HepG2 (cell line): Measurements from ENCODE around the gene LGALS4. TPM values are rescaled to one million over a fixed set of nuclear protein-coding genes. Genes with fewer than 3 reads are reported as not detected.
A peak's percentile ranks its signal among the peaks of the same experiment; 100 is the strongest.

Experiments used
- ATAC-seq: fragments of 200-7000 bp; cut with Tn5 transposase; 3 replicates; pipeline ENCODE4 v1.9.1; 2020; ENCODE audit warnings: mild to moderate bottlenecking, moderate library complexity
- BruUV-seq: library from RNA; stranded (reverse); fragments of 400-500 nt; replicated peaks from 2 replicates; lab custom pipeline; 2021; lab: Mats Ljungman, UMichigan
- CTCF ChIA-PET: fragments of 300-600 bp; formaldehyde crosslinking; extraction: SDS; loops from one replicate; lab custom pipeline; 2021; ENCODE audit warnings: low total read pairs, inconsistent platforms, low intra/inter-chr PET ratio; lab: Yijun Ruan, JAX
- POLR2A ChIA-PET: fragments of 350-600 bp; sonication (Branson Sonifier 250); formaldehyde crosslinking; loops from one replicate; lab custom pipeline; 2020; ENCODE audit warnings: antibody characterized with exemption, inconsistent platforms; lab: Yijun Ruan, JAX
- DNase-seq: peaks from one replicate; pipeline ENCODE4 v3.0.0-alpha.2; 2015; ENCODE audit warnings: low spot score
- FAIRE-seq: peaks from 3 replicates; lab custom pipeline; 2011; peaks lifted over from hg19 to GRCh38; lab: Jason Lieb, UNC
- H2AFZ ChIP-seq: one replicate; pipeline ENCODE4 v1.6.1; 2011; ENCODE audit warnings: low read length, inconsistent platforms
- H3K27ac ChIP-seq: fragments of 300-600 bp; 3 replicates; pipeline ENCODE4 v1.8.0; 2011; ENCODE audit warnings: mixed run types, mild to moderate bottlenecking, mixed read lengths, low read length, inconsistent platforms; ENCODE audit not compliant: insufficient read depth; ENCODE audit errors: extremely low read length
- H3K27me3 ChIP-seq, 2 experiments: fragments of 200-600 bp in 1 of 2; 2 replicates in 1 of 2; 3 replicates in 1 of 2; pipeline versions ENCODE4 v1.6.0 to v1.8.0; 2011; ENCODE audit warnings: low read length in 2 of 2, mild to moderate bottlenecking in 2 of 2, moderate library complexity in 2 of 2, inconsistent platforms in 1 of 2; ENCODE audit not compliant: insufficient read depth in 2 of 2, control insufficient read depth in 1 of 2
- H3K36me3 ChIP-seq, 2 experiments: fragments of 200-600 bp in 1 of 2; replicated peaks in 1 of 2; 2 replicates in 1 of 2; 3 replicates in 1 of 2; pipeline versions ENCODE4 v1.5.1 to v1.8.0; 2011; ENCODE audit warnings: low read length in 2 of 2, inconsistent platforms in 1 of 2; ENCODE audit not compliant: insufficient read depth in 2 of 2, control insufficient read depth in 1 of 2
- H3K4me1 ChIP-seq: 2 replicates; pipeline ENCODE4 v1.5.1; 2012; ENCODE audit warnings: low read length, inconsistent platforms; ENCODE audit not compliant: insufficient read depth
- H3K4me2 ChIP-seq: 2 replicates; pipeline ENCODE4 v1.6.0; 2011; ENCODE audit warnings: low read depth, low read length, inconsistent platforms
- H3K4me3 ChIP-seq, 3 experiments: fragments of 200-600 bp in 1 of 3; sonication (generic), shearing (Covaris generic) in 1 of 3; replicated peaks in 1 of 3; 2 replicates each; pipeline ENCODE4 v1.5.1; 2011 to 2016; ENCODE audit warnings: low read length in 3 of 3, inconsistent platforms in 2 of 3, low read depth in 2 of 3, mild to moderate bottlenecking in 2 of 3, control low read depth in 1 of 3, mixed read lengths in 1 of 3; ENCODE audit not compliant: insufficient read depth in 1 of 3
- H3K79me2 ChIP-seq: one replicate; pipeline ENCODE4 v1.6.1; 2011; ENCODE audit warnings: low read length, inconsistent platforms; ENCODE audit not compliant: insufficient read depth
- H3K9ac ChIP-seq: 2 replicates; pipeline ENCODE4 v1.6.0; 2011; ENCODE audit warnings: mild to moderate bottlenecking, low read depth, low read length, inconsistent platforms; ENCODE audit not compliant: insufficient read depth
- H3K9me3 ChIP-seq: 2 replicates; pipeline ENCODE4 v1.5.1; 2012; ENCODE audit warnings: mild to moderate bottlenecking, low read length
- H4K20me1 ChIP-seq: 2 replicates; pipeline ENCODE4 v1.6.0; 2011; ENCODE audit warnings: inconsistent platforms, mild to moderate bottlenecking, low read length, moderate library complexity; ENCODE audit not compliant: insufficient read depth
- IKZF1 ChIP-seq: fragments of 450-650 bp; IDR thresholded peaks from 2 replicates; pipeline ENCODE4 v1.7.1; 2016
- KLF12 ChIP-seq: sonication (generic); formaldehyde crosslinking; IDR thresholded peaks from 2 replicates; pipeline ENCODE4 v1.4.0; 2020; ENCODE audit warnings: missing genetic modification reagents, borderline replicate concordance
- SAP130 ChIP-seq: IDR thresholded peaks from 2 replicates; pipeline ENCODE4 v1.6.1; 2016; ENCODE audit warnings: low read depth
- ZBTB33 ChIP-seq: sonication (generic); formaldehyde crosslinking; IDR thresholded peaks from 2 replicates; pipeline ENCODE4 v1.4.0; 2020; ENCODE audit warnings: missing genetic modification reagents
- ZNF121 ChIP-seq: sonication (generic); formaldehyde crosslinking; IDR thresholded peaks from 2 replicates; pipeline ENCODE4 v1.5.0; 2020; ENCODE audit warnings: mild to moderate bottlenecking, missing genetic modification reagents
- WGBS: methylation state at CpG from one replicate; pipeline ENCODE4 v1.1.6; 2017; ENCODE audit warnings: low lambda C conversion rate; 5-methylcytosine and 5-hydroxymethylcytosine counted together
- in situ Hi-C: cut with HindIII; loops from 2 replicates; pipeline ENCODE4 v1.10.0; 2017; ENCODE audit warnings: low pct_unique_long_range_greater_than_20kb; ENCODE audit not compliant: extremely low pct_ligation_motif_present
- intact Hi-C: fragments of 100-400 bp; cut with micrococcal nuclease; formaldehyde crosslinking; loops from one replicate; pipeline ENCODE4 v1.10.0; 2022; ENCODE audit not compliant: unreplicated experiment
- polyA plus RNA-seq, 8 experiments: library from polyadenylated mRNA; depleted of rRNA in 3 of 8; stranded (reverse) in 7 of 8; unstranded in 1 of 8; fragments of >200 nt; fragmentation: Illumina TruSeq in 4 of 8; extraction: Trizol in 4 of 8; gene quantifications; 2 replicates each; pipeline versions ENCODE4 v1.2.1 to v1.2.3, GENCODE V29; 2011 to 2016; ENCODE audit warnings: low read depth in 4 of 8, missing spikeins in 1 of 8, mixed read lengths in 1 of 8; ENCODE audit not compliant: insufficient read depth in 1 of 8
- total RNA-seq, 5 experiments: library from RNA; depleted of rRNA; stranded (reverse); fragments of >200 nt; fragmentation: Illumina TruSeq; extraction: Trizol; gene quantifications; 2 replicates each; pipeline ENCODE4 v1.2.3, GENCODE V29; 2016; ENCODE audit warnings: low read depth in 1 of 5

LGALS4 gene
- total and polyA plus RNA-seq, 2 of the 13 experiments (the other 11 are each of a cell fraction or from before 2014, with no cell fraction given) = 0.24 to 0.71 TPM

- CTCF ChIA-PET = no interaction called here
- no peaks in the 10 kb centered on the region for H3K36me3 ChIP-seq
- ATAC-seq = no peak
- no TSS peak for BruUV-seq
- no peaks in the 10 kb centered on the region for H3K9me3 ChIP-seq
- FAIRE-seq = no peak
- H3K4me2 ChIP-seq = no peak overlapping the region
- H3K9ac ChIP-seq = no peak overlapping the region
- POLR2A ChIA-PET = interaction anchor here (1.6 kb wide), 1 partner anchor 19 kb away, joined by 5 read pairs; no protein-coding TSS in a partner anchor
- no peaks in the 10 kb centered on the region for H4K20me1 ChIP-seq
- peaks cover 15% of the 10 kb centered on the region for H3K4me1 ChIP-seq
- H3K27me3 ChIP-seq = no peaks in the 10 kb centered on the region
- in situ Hi-C loops = no loop called here
- DNase-seq = no peak
- intact Hi-C loops = no loop called here
- H3K79me2 ChIP-seq = no peaks in the 10 kb centered on the region
- no peak for TF ChIP-seq ZBTB33 (CRISPR knock-in tag)
- peak; percentile 64 for TF ChIP-seq ZNF121
- 88% methylated on average over 5 of the region's 5 CpGs for WGBS
- no peak overlapping the region for H2AFZ ChIP-seq
- H3K27ac ChIP-seq = no peak overlapping the region
- H3K4me3 ChIP-seq = no peak overlapping the region
These were observed 19.1 kb downstream of the LGALS4 start for GRCh38 chr19:38793671-38794070.

DNA sequence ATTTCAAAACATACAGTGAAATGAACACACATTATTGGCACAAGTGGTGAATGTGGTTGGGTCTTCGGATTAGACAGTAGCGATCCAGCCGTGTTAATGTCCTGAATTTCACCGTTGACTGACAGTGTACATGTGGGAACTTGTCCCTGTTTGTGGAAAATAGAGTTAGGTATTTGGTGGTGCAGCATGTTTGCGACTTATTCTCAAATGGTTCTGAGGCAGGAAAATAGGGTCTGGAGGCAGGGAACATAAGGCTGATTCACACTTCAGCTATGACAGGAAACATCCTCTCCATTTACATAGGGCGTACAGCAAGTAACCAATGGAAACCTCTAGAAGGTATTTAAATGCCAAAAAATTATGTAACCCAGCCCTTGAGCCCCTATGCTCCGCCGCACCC is 19.6 kb downstream of the LGALS4 start:
- CTCF ChIA-PET = no interaction called here
- H3K27me3 ChIP-seq = no peaks in the 10 kb centered on the region
- H3K79me2 ChIP-seq = no peaks in the 10 kb centered on the region
- no peak overlapping the region for H3K9ac ChIP-seq
- POLR2A ChIA-PET = interaction anchor here (1.6 kb wide), 1 partner anchor 18 kb away, joined by 5 read pairs; no protein-coding TSS in a partner anchor
- no peaks in the 10 kb centered on the region for H4K20me1 ChIP-seq
- WGBS = 65% methylated on average over 8 of the region's 8 CpGs
- intact Hi-C loops (no loop called here), in situ Hi-C loops (no loop called here)
- TF ChIP-seq KLF12 (CRISPR knock-in tag) (no peak), SAP130 (CRISPR knock-in tag) (0 out of 2 replicates have a peak, but pooled peaks have one; percentile 7), IKZF1 (no peak)
- DNase-seq (no peak), ATAC-seq (no peak), FAIRE-seq (no peak)
- peak overlapping the region; percentile 16; the same call in 1 of the 2 replicates for H3K4me2 ChIP-seq
- H2AFZ ChIP-seq = no peak overlapping the region
- H3K36me3 ChIP-seq = no peaks in the 10 kb centered on the region
- no peak overlapping the region for H3K4me3 ChIP-seq
- no peaks in the 10 kb centered on the region for H3K9me3 ChIP-seq
- H3K27ac ChIP-seq = no peak overlapping the region
- H3K4me1 ChIP-seq = peaks cover 20% of the 10 kb centered on the region
- no TSS peak for BruUV-seq
